ENCODE measurements around the gene INO80D. TPM values are rescaled to one million over a fixed set of nuclear protein-coding genes. Genes with fewer than 3 reads are reported as not detected.
A peak's percentile ranks its signal among the peaks of the same experiment; 100 is the strongest.

Gene INO80D
- total and polyA plus RNA-seq, 2 of the 13 experiments (the other 11 are each of a cell fraction or from before 2014, with no cell fraction given): 7.6 to 7.9 TPM

DNA sequence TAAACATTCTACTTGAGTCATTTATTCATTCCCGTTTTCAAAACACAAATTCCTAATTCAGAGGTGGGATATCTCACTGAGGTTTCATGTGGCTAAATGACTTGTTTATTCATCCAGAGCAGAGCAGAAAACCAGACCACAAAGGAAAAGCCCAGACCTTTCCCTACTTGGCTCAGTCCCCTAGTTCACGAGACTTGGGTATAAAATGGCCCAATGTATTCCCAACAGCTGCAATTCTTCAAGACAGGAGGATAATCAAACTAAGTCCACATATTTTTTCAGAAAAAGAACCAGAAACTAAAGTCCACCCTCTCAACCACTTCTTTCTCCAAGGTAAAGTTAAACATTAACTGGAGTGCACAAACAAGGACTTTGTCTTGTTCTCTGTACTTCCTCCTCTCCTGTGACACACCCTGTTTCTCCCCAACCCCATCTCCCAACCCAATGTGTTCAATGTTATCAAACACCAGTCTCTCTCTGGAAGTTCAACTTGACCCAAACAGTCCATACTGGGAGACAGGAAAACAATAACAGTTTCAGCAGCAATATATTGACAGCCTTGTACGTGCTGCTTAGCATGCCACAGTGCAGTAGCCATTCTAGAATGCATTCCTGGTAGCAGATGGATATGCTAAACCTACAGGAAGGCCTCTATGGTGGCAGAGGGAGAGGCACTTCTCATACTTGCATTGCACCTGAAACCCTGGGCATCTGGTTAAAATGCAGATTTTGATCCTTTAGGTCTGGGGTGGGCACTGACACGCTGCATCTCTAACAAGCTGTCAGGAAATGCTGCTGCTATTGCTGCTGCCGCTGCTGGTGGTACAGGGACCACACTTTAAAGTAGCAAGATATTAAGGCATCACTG, 110.7 kb downstream of the INO80D start (continued):
- TF ChIP-seq SRSF9 (IDR thresholded peaks at IDR 0.05; ENCODE audit: borderline replicate concordance, insufficient read depth, low read depth, low read length, poor library complexity, severe bottlenecking) (no peak), ZNF839 (CRISPR knock-in tag; IDR thresholded peaks at IDR 0.05; ENCODE audit: borderline replicate concordance) (no peak), NONO (IDR thresholded peaks at IDR 0.05) (no peak), NONO (CRISPR knock-in tag; conservative IDR thresholded peaks at IDR 0.05) (peak; percentile 98), ZNF557 (CRISPR knock-in tag; IDR thresholded peaks at IDR 0.05) (peak; percentile 83; the same call in 1 of the 2 replicates), ZNF766 (CRISPR knock-in tag; IDR thresholded peaks at IDR 0.05; ENCODE audit: borderline replicate concordance) (peak; percentile 78; the same call in 1 of the 2 replicates), ZNF234 (CRISPR knock-in tag; conservative IDR thresholded peaks at IDR 0.05) (no peak), HOXD1 (CRISPR knock-in tag; IDR thresholded peaks at IDR 0.05) (peak; percentile 87; the same call in 1 of the 2 replicates), FOSL1 (CRISPR knock-in tag; IDR thresholded peaks at IDR 0.05; ENCODE audit: borderline replicate concordance) (no peak), ARHGAP35 (CRISPR knock-in tag; IDR thresholded peaks at IDR 0.05; ENCODE audit: borderline replicate concordance) (peak; percentile 71; the same call in 1 of the 2 replicates)
- TF ChIP-seq, protein P1, sequence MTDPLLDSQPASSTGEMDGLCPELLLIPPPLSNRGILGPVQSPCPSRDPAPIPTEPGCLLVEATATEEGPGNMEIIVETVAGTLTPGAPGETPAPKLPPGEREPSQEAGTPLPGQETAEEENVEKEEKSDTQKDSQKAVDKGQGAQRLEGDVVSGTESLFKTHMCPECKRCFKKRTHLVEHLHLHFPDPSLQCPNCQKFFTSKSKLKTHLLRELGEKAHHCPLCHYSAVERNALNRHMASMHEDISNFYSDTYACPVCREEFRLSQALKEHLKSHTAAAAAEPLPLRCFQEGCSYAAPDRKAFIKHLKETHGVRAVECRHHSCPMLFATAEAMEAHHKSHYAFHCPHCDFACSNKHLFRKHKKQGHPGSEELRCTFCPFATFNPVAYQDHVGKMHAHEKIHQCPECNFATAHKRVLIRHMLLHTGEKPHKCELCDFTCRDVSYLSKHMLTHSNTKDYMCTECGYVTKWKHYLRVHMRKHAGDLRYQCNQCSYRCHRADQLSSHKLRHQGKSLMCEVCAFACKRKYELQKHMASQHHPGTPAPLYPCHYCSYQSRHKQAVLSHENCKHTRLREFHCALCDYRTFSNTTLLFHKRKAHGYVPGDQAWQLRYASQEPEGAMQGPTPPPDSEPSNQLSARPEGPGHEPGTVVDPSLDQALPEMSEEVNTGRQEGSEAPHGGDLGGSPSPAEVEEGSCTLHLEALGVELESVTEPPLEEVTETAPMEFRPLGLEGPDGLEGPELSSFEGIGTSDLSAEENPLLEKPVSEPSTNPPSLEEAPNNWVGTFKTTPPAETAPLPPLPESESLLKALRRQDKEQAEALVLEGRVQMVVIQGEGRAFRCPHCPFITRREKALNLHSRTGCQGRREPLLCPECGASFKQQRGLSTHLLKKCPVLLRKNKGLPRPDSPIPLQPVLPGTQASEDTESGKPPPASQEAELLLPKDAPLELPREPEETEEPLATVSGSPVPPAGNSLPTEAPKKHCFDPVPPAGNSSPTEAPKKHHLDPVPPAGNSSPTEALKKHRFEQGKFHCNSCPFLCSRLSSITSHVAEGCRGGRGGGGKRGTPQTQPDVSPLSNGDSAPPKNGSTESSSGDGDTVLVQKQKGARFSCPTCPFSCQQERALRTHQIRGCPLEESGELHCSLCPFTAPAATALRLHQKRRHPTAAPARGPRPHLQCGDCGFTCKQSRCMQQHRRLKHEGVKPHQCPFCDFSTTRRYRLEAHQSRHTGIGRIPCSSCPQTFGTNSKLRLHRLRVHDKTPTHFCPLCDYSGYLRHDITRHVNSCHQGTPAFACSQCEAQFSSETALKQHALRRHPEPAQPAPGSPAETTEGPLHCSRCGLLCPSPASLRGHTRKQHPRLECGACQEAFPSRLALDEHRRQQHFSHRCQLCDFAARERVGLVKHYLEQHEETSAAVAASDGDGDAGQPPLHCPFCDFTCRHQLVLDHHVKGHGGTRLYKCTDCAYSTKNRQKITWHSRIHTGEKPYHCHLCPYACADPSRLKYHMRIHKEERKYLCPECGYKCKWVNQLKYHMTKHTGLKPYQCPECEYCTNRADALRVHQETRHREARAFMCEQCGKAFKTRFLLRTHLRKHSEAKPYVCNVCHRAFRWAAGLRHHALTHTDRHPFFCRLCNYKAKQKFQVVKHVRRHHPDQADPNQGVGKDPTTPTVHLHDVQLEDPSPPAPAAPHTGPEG (CRISPR knock-in tag; IDR thresholded peaks at IDR 0.05): peak; percentile 39; the same call in 1 of the 2 replicates
- TF ChIP-seq, protein P2, sequence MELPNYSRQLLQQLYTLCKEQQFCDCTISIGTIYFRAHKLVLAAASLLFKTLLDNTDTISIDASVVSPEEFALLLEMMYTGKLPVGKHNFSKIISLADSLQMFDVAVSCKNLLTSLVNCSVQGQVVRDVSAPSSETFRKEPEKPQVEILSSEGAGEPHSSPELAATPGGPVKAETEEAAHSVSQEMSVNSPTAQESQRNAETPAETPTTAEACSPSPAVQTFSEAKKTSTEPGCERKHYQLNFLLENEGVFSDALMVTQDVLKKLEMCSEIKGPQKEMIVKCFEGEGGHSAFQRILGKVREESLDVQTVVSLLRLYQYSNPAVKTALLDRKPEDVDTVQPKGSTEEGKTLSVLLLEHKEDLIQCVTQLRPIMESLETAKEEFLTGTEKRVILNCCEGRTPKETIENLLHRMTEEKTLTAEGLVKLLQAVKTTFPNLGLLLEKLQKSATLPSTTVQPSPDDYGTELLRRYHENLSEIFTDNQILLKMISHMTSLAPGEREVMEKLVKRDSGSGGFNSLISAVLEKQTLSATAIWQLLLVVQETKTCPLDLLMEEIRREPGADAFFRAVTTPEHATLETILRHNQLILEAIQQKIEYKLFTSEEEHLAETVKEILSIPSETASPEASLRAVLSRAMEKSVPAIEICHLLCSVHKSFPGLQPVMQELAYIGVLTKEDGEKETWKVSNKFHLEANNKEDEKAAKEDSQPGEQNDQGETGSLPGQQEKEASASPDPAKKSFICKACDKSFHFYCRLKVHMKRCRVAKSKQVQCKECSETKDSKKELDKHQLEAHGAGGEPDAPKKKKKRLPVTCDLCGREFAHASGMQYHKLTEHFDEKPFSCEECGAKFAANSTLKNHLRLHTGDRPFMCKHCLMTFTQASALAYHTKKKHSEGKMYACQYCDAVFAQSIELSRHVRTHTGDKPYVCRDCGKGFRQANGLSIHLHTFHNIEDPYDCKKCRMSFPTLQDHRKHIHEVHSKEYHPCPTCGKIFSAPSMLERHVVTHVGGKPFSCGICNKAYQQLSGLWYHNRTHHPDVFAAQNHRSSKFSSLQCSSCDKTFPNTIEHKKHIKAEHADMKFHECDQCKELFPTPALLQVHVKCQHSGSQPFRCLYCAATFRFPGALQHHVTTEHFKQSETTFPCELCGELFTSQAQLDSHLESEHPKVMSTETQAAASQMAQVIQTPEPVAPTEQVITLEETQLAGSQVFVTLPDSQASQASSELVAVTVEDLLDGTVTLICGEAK (IDR thresholded peaks at IDR 0.05): no peak
- TF ChIP-seq, protein P2 (CRISPR knock-in tag; IDR thresholded peaks at IDR 0.05): no peak; the same call in 1 of the 2 replicates

Data from HepG2 (cell line).